ENCODE results near the gene SLC26A9.

DNA sequence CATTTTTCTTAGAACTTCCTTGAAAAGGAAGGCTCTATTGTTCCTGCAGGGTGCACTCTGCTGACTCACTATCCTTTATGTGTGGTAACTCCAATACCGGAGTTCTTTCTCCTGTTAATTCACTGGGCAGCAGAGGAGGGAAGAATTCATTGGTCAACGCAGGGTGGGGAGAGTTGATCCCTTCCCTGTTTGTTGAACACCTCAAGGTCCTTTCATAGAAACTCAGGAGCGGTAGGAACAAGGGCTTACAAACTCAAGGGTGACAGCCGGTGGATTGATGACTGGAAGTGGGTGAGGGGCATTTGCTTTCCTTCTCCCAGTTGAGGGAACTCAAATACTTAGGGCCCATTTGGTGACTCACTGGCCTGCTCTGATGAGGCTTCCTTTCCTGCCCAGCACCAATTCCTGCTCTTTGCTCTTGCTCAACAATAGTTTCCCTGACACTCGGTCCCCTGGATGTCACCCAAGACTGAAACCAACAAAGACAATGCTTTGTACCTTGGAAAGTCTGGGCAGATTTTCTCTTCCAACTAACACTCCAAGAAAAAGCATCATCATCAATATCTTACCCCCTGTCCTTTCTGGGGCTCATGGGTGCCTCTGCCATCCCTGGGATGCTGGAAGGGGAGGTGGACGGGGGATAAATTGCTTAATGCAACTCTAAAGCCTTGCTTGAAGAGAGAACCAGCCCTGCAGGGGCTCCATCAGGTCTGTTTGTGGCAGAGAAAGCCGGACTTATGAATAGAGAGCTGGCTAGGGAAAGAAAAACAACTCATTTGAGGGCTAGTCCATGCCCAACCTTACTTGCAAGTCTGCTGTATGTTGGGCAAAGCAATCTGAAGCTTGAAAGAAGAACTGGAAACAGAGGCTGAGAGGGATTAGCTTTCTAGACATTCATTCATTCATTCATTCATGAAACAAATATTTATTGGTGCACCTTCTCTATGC, 9.3 kb downstream of the SLC26A9 start:
- no peak for TF ChIP-seq POLR2A (IDR thresholded peaks at IDR 0.05)
- TF ChIP-seq, protein P1, sequence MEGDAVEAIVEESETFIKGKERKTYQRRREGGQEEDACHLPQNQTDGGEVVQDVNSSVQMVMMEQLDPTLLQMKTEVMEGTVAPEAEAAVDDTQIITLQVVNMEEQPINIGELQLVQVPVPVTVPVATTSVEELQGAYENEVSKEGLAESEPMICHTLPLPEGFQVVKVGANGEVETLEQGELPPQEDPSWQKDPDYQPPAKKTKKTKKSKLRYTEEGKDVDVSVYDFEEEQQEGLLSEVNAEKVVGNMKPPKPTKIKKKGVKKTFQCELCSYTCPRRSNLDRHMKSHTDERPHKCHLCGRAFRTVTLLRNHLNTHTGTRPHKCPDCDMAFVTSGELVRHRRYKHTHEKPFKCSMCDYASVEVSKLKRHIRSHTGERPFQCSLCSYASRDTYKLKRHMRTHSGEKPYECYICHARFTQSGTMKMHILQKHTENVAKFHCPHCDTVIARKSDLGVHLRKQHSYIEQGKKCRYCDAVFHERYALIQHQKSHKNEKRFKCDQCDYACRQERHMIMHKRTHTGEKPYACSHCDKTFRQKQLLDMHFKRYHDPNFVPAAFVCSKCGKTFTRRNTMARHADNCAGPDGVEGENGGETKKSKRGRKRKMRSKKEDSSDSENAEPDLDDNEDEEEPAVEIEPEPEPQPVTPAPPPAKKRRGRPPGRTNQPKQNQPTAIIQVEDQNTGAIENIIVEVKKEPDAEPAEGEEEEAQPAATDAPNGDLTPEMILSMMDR (IDR thresholded peaks at IDR 0.05), result no peak

Measured in adrenal gland (tissue), 5 donors.